Keratinocyte (primary cell): ENCODE measurements around the gene BOK. TPM values are rescaled to one million over a fixed set of nuclear protein-coding genes. Genes with fewer than 3 reads are reported as not detected.

Experiments
- DNase-seq: peaks from one replicate; pipeline ENCODE4 v3.0.0-alpha.2; 2011; ENCODE audit warnings: low read depth, missing footprints, low spot score
- FAIRE-seq: peaks from 2 replicates; lab custom pipeline; 2011; peaks lifted over from hg19 to GRCh38; lab: Jason Lieb, UNC
- H2AFZ ChIP-seq: 2 replicates; pipeline ENCODE4 v1.6.0; 2012; ENCODE audit warnings: low read length, control low read depth, inconsistent platforms; ENCODE audit not compliant: control insufficient read depth
- H3K27ac ChIP-seq: 2 replicates; pipeline ENCODE4 v1.5.1; 2011; ENCODE audit warnings: low read length; ENCODE audit not compliant: control insufficient read depth, insufficient read depth
- H3K27me3 ChIP-seq: 3 replicates; pipeline ENCODE4 v1.6.0; 2011; ENCODE audit warnings: low read length; ENCODE audit not compliant: control insufficient read depth, insufficient read depth; ENCODE audit errors: extremely low read depth
- H3K36me3 ChIP-seq, 2 experiments: 2 replicates in 1 of 2; 3 replicates in 1 of 2; pipeline ENCODE4 v1.5.1; 2011; ENCODE audit warnings: low read length in 2 of 2, mild to moderate bottlenecking in 1 of 2; ENCODE audit not compliant: control insufficient read depth in 2 of 2, insufficient read depth in 2 of 2; ENCODE audit errors: extremely low read depth in 1 of 2
- H3K4me1 ChIP-seq: 3 replicates; pipeline ENCODE4 v1.5.1; 2011; ENCODE audit warnings: low read length; ENCODE audit not compliant: control insufficient read depth, insufficient read depth; ENCODE audit errors: extremely low read depth
- H3K4me2 ChIP-seq: 3 replicates; pipeline ENCODE4 v1.6.0; 2011; ENCODE audit warnings: low read depth, low read length; ENCODE audit not compliant: control insufficient read depth, insufficient read depth; ENCODE audit errors: extremely low read depth
- H3K4me3 ChIP-seq, 3 experiments: fragments of 200-600 bp in 1 of 3; sonication (generic) in 1 of 3; 2 replicates in 2 of 3; 3 replicates in 1 of 3; pipeline ENCODE4 v1.5.1; 2011 to 2016; ENCODE audit warnings: low read length in 3 of 3, mild to moderate bottlenecking in 3 of 3, control low read depth in 2 of 3, inconsistent platforms in 1 of 3, low read depth in 1 of 3, mixed read lengths in 1 of 3, mixed run types in 1 of 3, moderate library complexity in 1 of 3; ENCODE audit not compliant: control insufficient read depth in 2 of 3, insufficient read depth in 2 of 3; ENCODE audit errors: extremely low read depth in 1 of 3
- H3K79me2 ChIP-seq: 2 replicates; pipeline ENCODE4 v1.6.0; 2012; ENCODE audit warnings: low read length; ENCODE audit not compliant: control insufficient read depth, insufficient read depth
- H3K9ac ChIP-seq: 3 replicates; pipeline ENCODE4 v1.6.0; 2011; ENCODE audit warnings: low read length; ENCODE audit not compliant: control insufficient read depth, insufficient read depth; ENCODE audit errors: extremely low read depth
- H3K9me1 ChIP-seq: 3 replicates; pipeline ENCODE4 v1.6.0; 2011; ENCODE audit warnings: low read length; ENCODE audit not compliant: control insufficient read depth, insufficient read depth; ENCODE audit errors: extremely low read depth
- H3K9me3 ChIP-seq: 2 replicates; pipeline ENCODE4 v1.5.1; 2012; ENCODE audit warnings: low read depth, low read length; ENCODE audit not compliant: control insufficient read depth
- H4K20me1 ChIP-seq: 3 replicates; pipeline ENCODE4 v1.6.0; 2011; ENCODE audit warnings: low read length; ENCODE audit not compliant: control insufficient read depth, insufficient read depth; ENCODE audit errors: extremely low read depth
- EZH2 ChIP-seq: IDR thresholded peaks from one replicate; pipeline ENCODE4 v1.6.1; 2012; ENCODE audit warnings: inconsistent platforms, mild to moderate bottlenecking, low read length, moderate library complexity
- dilution Hi-C: fragments of 300-500 bp; cut with MboI; formaldehyde crosslinking; loops from one replicate; pipeline ENCODE4 v1.7.0; 2020; ENCODE audit warnings: low sequenced_read_pairs; ENCODE audit not compliant: extremely low pct_ligation_motif_present
- polyA plus RNA-seq, 5 experiments: library from polyadenylated mRNA; depleted of rRNA in 3 of 5; stranded (reverse) in 3 of 5; stranded (forward) in 1 of 5; unstranded in 1 of 5; fragments of >200 nt; gene quantifications; 1 replicate in 1 of 5; 2 replicates in 3 of 5; 3 replicates in 1 of 5; pipeline versions ENCODE4 v1.2.1 to v1.2.3, GENCODE V29; 2011 to 2012; ENCODE audit warnings: missing spikeins in 2 of 5, low read depth in 1 of 5, low replicate concordance in 1 of 5
- TF ChIP-seq, protein P1 (sequence below), 3 experiments: IDR thresholded peaks in 1 of 3; conservative IDR thresholded peaks in 1 of 3; optimal IDR thresholded peaks in 1 of 3; 2 replicates in 2 of 3; 3 replicates in 1 of 3; pipeline versions ENCODE3 to v1.5.1; 2011; ENCODE audit warnings: low read length in 3 of 3, mild to moderate bottlenecking in 3 of 3, moderate library complexity in 2 of 3, control low read depth in 1 of 3, inconsistent platforms in 1 of 3; ENCODE audit not compliant: insufficient read depth in 2 of 3; ENCODE audit errors: extremely low read depth in 1 of 3

BOK gene
- polyA plus RNA-seq, 1 donor (not counting 4 experiments of a cell fraction or from before 2014, with no cell fraction given): 15.4 TPM

DNA sequence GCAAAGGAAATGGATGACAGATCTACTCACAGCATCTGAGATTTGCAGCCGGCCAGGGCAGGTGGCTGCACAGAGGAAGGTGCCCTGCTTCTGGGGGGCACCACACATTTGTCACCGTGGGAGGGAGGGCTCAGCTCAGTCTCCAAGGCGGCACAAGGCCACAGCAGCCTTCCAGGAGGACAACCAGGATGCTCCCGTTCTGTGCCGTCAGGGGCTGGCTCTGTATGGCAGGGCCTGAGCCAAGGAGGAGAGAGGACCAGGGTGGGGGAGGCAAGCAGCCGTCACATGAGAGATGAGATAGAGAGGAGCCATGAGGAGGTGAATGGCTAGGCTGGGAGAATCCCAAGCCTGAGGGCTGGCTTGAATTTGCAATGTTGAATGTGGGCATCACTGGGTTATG lies 4.6 kb upstream of the BOK start:
- Histone ChIP-seq H3K4me1 (peaks cover 28% of the 10 kb centered on the region), H3K27me3 (no peaks in the 10 kb centered on the region), H2AFZ (no peak overlapping the region), H4K20me1 (no peaks in the 10 kb centered on the region), H3K9me3 (no peaks in the 10 kb centered on the region), H3K4me2 (no peak overlapping the region), H3K79me2 (no peaks in the 10 kb centered on the region), H3K36me3 (no peaks in the 10 kb centered on the region), H3K9me1 (no peaks in the 10 kb centered on the region), H3K9ac (no peak overlapping the region), H3K27ac (no peak overlapping the region), H3K4me3 (no peak overlapping the region)
- no peak for FAIRE-seq
- dilution Hi-C loops: no loop called here
- TF ChIP-seq EZH2: no peak
- TF ChIP-seq, protein P1, sequence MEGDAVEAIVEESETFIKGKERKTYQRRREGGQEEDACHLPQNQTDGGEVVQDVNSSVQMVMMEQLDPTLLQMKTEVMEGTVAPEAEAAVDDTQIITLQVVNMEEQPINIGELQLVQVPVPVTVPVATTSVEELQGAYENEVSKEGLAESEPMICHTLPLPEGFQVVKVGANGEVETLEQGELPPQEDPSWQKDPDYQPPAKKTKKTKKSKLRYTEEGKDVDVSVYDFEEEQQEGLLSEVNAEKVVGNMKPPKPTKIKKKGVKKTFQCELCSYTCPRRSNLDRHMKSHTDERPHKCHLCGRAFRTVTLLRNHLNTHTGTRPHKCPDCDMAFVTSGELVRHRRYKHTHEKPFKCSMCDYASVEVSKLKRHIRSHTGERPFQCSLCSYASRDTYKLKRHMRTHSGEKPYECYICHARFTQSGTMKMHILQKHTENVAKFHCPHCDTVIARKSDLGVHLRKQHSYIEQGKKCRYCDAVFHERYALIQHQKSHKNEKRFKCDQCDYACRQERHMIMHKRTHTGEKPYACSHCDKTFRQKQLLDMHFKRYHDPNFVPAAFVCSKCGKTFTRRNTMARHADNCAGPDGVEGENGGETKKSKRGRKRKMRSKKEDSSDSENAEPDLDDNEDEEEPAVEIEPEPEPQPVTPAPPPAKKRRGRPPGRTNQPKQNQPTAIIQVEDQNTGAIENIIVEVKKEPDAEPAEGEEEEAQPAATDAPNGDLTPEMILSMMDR (optimal IDR thresholded peaks at IDR 0.05 in 1 of 3, IDR thresholded peaks at IDR 0.05 in 1 of 3, conservative IDR thresholded peaks at IDR 0.05 in 1 of 3; ENCODE audit: extremely low read depth in 1 of 3, insufficient read depth in 2 of 3, low read length in 3 of 3): no peak
- no peak for DNase-seq

DNA sequence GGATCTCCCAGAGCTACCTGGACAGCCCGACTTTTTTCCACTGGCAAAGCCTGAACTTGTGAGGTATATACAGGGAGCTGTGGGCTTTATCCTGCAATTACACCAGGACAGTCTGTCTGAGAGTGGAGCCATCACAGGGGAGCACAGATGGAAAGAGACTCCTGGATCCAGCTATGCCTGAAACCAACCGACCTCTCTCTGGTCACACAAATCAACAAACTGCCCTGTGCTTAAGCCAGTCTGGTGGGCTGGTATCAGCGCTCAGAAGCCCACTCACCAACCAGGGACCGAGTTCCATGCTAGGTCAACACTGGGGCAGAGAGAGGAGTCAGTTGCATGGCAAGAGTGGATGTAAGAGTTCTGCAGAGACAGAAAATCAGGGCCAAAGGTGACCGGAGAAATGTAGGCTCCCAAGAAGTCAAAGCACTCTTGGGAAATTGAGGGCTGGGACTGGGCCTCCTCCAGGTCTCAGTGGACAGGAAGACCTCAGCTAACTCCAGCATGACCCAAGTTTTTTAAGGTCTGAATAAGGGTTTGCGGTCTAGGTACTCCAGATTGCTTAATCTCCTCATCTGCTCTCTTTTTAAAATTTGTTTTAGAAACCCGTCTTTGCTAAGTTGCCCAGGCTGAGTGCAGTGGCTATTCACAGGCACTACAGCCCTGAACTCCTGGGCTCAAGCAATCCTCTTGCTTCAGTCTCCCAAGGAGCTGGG lies 3.8 kb upstream of the BOK start:
- Histone ChIP-seq H3K4me2 (no peak overlapping the region), H3K36me3 (no peaks in the 10 kb centered on the region), H3K9ac (no peak overlapping the region), H3K4me3 (no peak overlapping the region), H3K79me2 (peaks cover 4% of the 10 kb centered on the region), H3K4me1 (peaks cover 26% of the 10 kb centered on the region), H3K27me3 (no peaks in the 10 kb centered on the region), H3K9me3 (no peaks in the 10 kb centered on the region), H2AFZ (no peak overlapping the region), H3K9me1 (no peaks in the 10 kb centered on the region), H3K27ac (no peak overlapping the region), H4K20me1 (no peaks in the 10 kb centered on the region)
- TF ChIP-seq EZH2: no peak
- TF ChIP-seq, protein P1 (optimal IDR thresholded peaks at IDR 0.05 in 1 of 3, IDR thresholded peaks at IDR 0.05 in 1 of 3, conservative IDR thresholded peaks at IDR 0.05 in 1 of 3; ENCODE audit: extremely low read depth in 1 of 3, insufficient read depth in 2 of 3, low read length in 3 of 3): no peak
- FAIRE-seq (no peak), DNase-seq (no peak)
- dilution Hi-C loops: no loop called here
